ENCODE measurements around the gene TBC1D22A. TPM values are rescaled to one million over a fixed set of nuclear protein-coding genes. Genes with fewer than 3 reads are reported as not detected.

TBC1D22A gene
- polyA plus RNA-seq, 1 donor from 2014 or later: 9.3 TPM

DNA sequence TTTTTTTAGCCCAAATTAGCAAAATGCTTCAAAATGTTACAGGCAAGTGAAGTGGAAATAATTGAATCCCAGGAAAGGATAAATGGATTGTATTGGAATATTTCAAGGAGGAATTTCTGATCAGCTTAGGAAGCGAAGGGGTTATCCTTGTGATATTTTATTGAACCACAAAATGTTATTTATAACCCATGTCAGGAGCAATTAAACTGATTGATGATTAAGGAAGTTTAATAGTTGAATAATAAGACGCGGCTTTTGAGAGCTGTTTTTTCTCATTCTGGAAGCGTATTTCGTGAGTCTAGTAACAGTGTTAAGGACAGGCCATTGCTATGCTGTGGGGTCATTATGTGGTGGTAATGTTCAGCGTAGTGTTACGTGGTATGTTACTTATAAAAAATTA is 192.3 kb downstream of the TBC1D22A start:
- TF ChIP-seq REST (IDR thresholded peaks at IDR 0.05; ENCODE audit: borderline replicate concordance): peak; percentile 31
- TF ChIP-seq POLR2AphosphoS5 (IDR thresholded peaks at IDR 0.05): no peak
- Histone ChIP-seq H3K4me3 (ENCODE audit: low read length) (no peak overlapping the region), H3K79me2 (replicated peaks; ENCODE audit: insufficient read depth, low read length) (no peaks in the 10 kb centered on the region), H3F3A (ENCODE audit: insufficient read depth, low read length, poor library complexity, severe bottlenecking) (no peaks in the 10 kb centered on the region), H3K9ac (ENCODE audit: low read length) (no peak overlapping the region), H3K9me3 (ENCODE audit: low read length) (no peaks in the 10 kb centered on the region), H4K20me1 (ENCODE audit: insufficient read depth) (no peaks in the 10 kb centered on the region), H3K27ac (ENCODE audit: low read length) (peak overlapping the region; percentile 9), H3K36me3 (ENCODE audit: insufficient read depth, low read length) (no peaks in the 10 kb centered on the region), H3K4me2 (ENCODE audit: low read length) (no peak overlapping the region), H2AFZ (ENCODE audit: low read depth, low read length) (no peak overlapping the region), H3K27me3 (ENCODE audit: insufficient read depth, low read depth, low read length) (no peaks in the 10 kb centered on the region), H3K9me2 (ENCODE audit: insufficient read depth, low read length) (no peaks in the 10 kb centered on the region)

DNA sequence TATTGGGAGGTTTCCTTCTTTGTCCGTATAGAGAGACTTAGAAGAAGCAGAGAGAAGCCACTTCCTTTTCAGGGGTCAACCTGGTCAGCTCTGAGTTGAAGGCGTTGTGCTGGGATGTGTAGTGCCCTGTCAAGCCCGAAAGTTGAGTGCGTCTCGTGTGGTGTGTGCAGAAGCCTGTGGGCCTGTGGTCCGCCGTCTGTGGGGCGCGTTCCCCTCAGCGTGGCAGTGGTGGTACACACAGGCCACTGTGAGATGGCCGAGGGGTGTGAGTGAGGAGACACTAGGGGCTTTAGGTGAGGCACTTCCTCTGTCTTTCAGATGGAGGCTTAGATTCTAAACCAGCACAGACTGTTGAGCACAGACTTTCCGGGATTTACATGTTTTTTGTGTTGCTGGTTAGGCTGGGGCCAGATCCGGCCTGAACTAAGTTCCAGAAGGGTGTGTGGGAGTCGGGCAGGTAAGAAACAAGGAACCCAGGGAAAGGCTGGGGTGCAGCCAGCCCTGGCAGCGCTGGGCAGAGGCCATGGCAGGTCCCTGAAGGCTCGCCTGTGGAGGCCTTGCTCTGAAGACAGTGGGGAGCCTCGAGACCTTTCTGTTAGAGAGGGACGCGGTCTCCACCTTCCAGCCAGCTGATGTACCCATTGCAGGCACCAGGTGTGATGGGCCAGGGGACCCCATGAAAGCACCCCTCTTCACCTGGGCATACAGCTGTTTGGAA is 194.2 kb downstream of the TBC1D22A start:
- no peak for TF ChIP-seq EP300 (conservative IDR thresholded peaks at IDR 0.05; ENCODE audit: poor library complexity, severe bottlenecking)
- TF ChIP-seq POLR2AphosphoS5 (IDR thresholded peaks at IDR 0.05): no peak
- H2AFZ ChIP-seq (ENCODE audit: low read depth, low read length): no peak overlapping the region
- no peaks in the 10 kb centered on the region for H3K9me3 ChIP-seq (ENCODE audit: low read length)
- no peaks in the 10 kb centered on the region for H3K79me2 ChIP-seq (replicated peaks; ENCODE audit: insufficient read depth, low read length)
- no peak overlapping the region for H3K27ac ChIP-seq (ENCODE audit: low read length)
- no peaks in the 10 kb centered on the region for H3K9me2 ChIP-seq (ENCODE audit: insufficient read depth, low read length)
- no peaks in the 10 kb centered on the region for H3K27me3 ChIP-seq (ENCODE audit: insufficient read depth, low read depth, low read length)
- no peak overlapping the region for H3K9ac ChIP-seq (ENCODE audit: low read length)
- no peaks in the 10 kb centered on the region for H3K36me3 ChIP-seq (ENCODE audit: insufficient read depth, low read length)
- H3K4me2 ChIP-seq (ENCODE audit: low read length): no peak overlapping the region
- H4K20me1 ChIP-seq (ENCODE audit: insufficient read depth): no peaks in the 10 kb centered on the region
- H3K4me3 ChIP-seq (ENCODE audit: low read length): no peak overlapping the region
- H3F3A ChIP-seq (ENCODE audit: insufficient read depth, low read length, poor library complexity, severe bottlenecking): no peaks in the 10 kb centered on the region

- Histone ChIP-seq H3K79me2 (replicated peaks; ENCODE audit: insufficient read depth, low read length) (no peaks in the 10 kb centered on the region), H3F3A (ENCODE audit: insufficient read depth, low read length, poor library complexity, severe bottlenecking) (no peaks in the 10 kb centered on the region), H3K27me3 (ENCODE audit: insufficient read depth, low read depth, low read length) (no peaks in the 10 kb centered on the region), H2AFZ (ENCODE audit: low read depth, low read length) (no peak overlapping the region), H4K20me1 (ENCODE audit: insufficient read depth) (no peaks in the 10 kb centered on the region), H3K9me2 (ENCODE audit: insufficient read depth, low read length) (no peaks in the 10 kb centered on the region), H3K4me3 (ENCODE audit: low read length) (no peak overlapping the region), H3K4me2 (ENCODE audit: low read length) (no peak overlapping the region), H3K36me3 (ENCODE audit: insufficient read depth, low read length) (no peaks in the 10 kb centered on the region), H3K9me3 (ENCODE audit: low read length) (no peaks in the 10 kb centered on the region), H3K27ac (ENCODE audit: low read length) (no peak overlapping the region), H3K9ac (ENCODE audit: low read length) (no peak overlapping the region)
- TF ChIP-seq EP300 (conservative IDR thresholded peaks at IDR 0.05; ENCODE audit: poor library complexity, severe bottlenecking) (no peak), POLR2AphosphoS5 (IDR thresholded peaks at IDR 0.05) (no peak), EZH2 (IDR thresholded peaks at IDR 0.05; ENCODE audit: borderline replicate concordance, insufficient read depth, low read length, poor library complexity, severe bottlenecking) (no peak), TAF1 (IDR thresholded peaks at IDR 0.05; ENCODE audit: low read depth) (no peak), MXI1 (conservative IDR thresholded peaks at IDR 0.05; ENCODE audit: poor library complexity, severe bottlenecking) (no peak), SMC3 (conservative IDR thresholded peaks at IDR 0.05; ENCODE audit: poor library complexity) (no peak), REST (IDR thresholded peaks at IDR 0.05; ENCODE audit: borderline replicate concordance) (no peak), RAD21 (conservative IDR thresholded peaks at IDR 0.05) (no peak)
- TF ChIP-seq, protein P1, sequence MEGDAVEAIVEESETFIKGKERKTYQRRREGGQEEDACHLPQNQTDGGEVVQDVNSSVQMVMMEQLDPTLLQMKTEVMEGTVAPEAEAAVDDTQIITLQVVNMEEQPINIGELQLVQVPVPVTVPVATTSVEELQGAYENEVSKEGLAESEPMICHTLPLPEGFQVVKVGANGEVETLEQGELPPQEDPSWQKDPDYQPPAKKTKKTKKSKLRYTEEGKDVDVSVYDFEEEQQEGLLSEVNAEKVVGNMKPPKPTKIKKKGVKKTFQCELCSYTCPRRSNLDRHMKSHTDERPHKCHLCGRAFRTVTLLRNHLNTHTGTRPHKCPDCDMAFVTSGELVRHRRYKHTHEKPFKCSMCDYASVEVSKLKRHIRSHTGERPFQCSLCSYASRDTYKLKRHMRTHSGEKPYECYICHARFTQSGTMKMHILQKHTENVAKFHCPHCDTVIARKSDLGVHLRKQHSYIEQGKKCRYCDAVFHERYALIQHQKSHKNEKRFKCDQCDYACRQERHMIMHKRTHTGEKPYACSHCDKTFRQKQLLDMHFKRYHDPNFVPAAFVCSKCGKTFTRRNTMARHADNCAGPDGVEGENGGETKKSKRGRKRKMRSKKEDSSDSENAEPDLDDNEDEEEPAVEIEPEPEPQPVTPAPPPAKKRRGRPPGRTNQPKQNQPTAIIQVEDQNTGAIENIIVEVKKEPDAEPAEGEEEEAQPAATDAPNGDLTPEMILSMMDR (IDR thresholded peaks at IDR 0.05; ENCODE audit: poor library complexity, severe bottlenecking): no peak
These were observed 195.1 kb downstream of the TBC1D22A start for GRCh38 chr22:46957521-46957920.
